WTC11 (cell line): ENCODE measurements around the gene MKLN1. TPM values are rescaled to one million over a fixed set of nuclear protein-coding genes. Genes with fewer than 3 reads are reported as not detected.

ENCODE experiments used
- ATAC-seq: fragments of 200-7000 bp; cut with Tn5 transposase; 2 replicates; pipeline ENCODE4 v1.10.0; 2021; ENCODE audit warnings: mild to moderate bottlenecking, moderate library complexity
- CTCF ChIA-PET: fragments of 300-600 bp; sonication (Branson Sonifier 250); formaldehyde crosslinking; loops from one replicate; lab custom pipeline; 2021; ENCODE audit warnings: antibody characterized with exemption; lab: Charles Lee
- POLR2A ChIA-PET: fragments of 350-600 bp; sonication (Branson Sonifier 250); formaldehyde crosslinking; loops from one replicate; lab custom pipeline; 2021; ENCODE audit warnings: antibody characterized with exemption; lab: Charles Lee
- DNase-seq: peaks from one replicate; pipeline ENCODE4 v3.0.0; 2021; ENCODE audit warnings: low spot score
- H3K27ac Mint-ChIP-seq: 2 replicates; pipeline ENCODE4 v1.8.0; 2021; ENCODE audit warnings: mixed read lengths
- H3K27me3 Mint-ChIP-seq: 2 replicates; pipeline ENCODE4 v1.8.0; 2021; ENCODE audit warnings: low read depth, mild to moderate bottlenecking, moderate library complexity, mixed read lengths
- H3K36me3 Mint-ChIP-seq: 2 replicates; pipeline ENCODE4 v1.8.0; 2021; ENCODE audit warnings: mixed read lengths
- H3K4me1 Mint-ChIP-seq: 2 replicates; pipeline ENCODE4 v1.8.0; 2022; ENCODE audit warnings: mixed read lengths
- H3K4me3 Mint-ChIP-seq: 2 replicates; pipeline ENCODE4 v1.8.0; 2021; ENCODE audit warnings: mild to moderate bottlenecking, moderate library complexity, mixed read lengths
- H3K9me3 Mint-ChIP-seq: 2 replicates; pipeline ENCODE4 v1.8.0; 2021; ENCODE audit warnings: mixed read lengths
- ATF2 ChIP-seq: sonication (generic); formaldehyde crosslinking; IDR thresholded peaks from 2 replicates; pipeline ENCODE4 v1.8.1; 2022; ENCODE audit warnings: low read depth, missing genetic modification reagents, borderline replicate concordance
- ATF6 ChIP-seq: sonication (generic); formaldehyde crosslinking; IDR thresholded peaks from 2 replicates; pipeline ENCODE4 v1.8.1; 2023; ENCODE audit warnings: mild to moderate bottlenecking, missing genetic modification reagents
- CBFB ChIP-seq: sonication (generic); formaldehyde crosslinking; IDR thresholded peaks from 2 replicates; pipeline ENCODE4 v1.8.1; 2022; ENCODE audit warnings: mild to moderate bottlenecking, low read depth, missing genetic modification reagents
- CTCF ChIP-seq: fragments of 200-600 bp; IDR thresholded peaks from 2 replicates; pipeline ENCODE4 v1.8.0; 2022; ENCODE audit warnings: antibody characterized with exemption
- ELF4 ChIP-seq: sonication (generic); formaldehyde crosslinking; IDR thresholded peaks from 2 replicates; pipeline ENCODE4 v1.8.1; 2022; ENCODE audit warnings: low read depth, mild to moderate bottlenecking, moderate library complexity, missing genetic modification reagents
- EMX1 ChIP-seq: fragments of 250-450 bp; sonication (Bioruptor Pico); IDR thresholded peaks from 2 replicates; pipeline ENCODE4 v1.8.0; 2021; ENCODE audit warnings: mild to moderate bottlenecking
- IRF2 ChIP-seq: sonication (generic); formaldehyde crosslinking; IDR thresholded peaks from 2 replicates; pipeline ENCODE4 v1.8.0; 2022; ENCODE audit warnings: low read depth, missing genetic modification reagents, borderline replicate concordance
- MYBL2 ChIP-seq: sonication (generic); formaldehyde crosslinking; IDR thresholded peaks from 2 replicates; pipeline ENCODE4 v1.8.1; 2023; ENCODE audit warnings: mild to moderate bottlenecking, moderate library complexity, missing genetic modification reagents
- NFE2L1 ChIP-seq: sonication (generic); formaldehyde crosslinking; IDR thresholded peaks from 2 replicates; pipeline ENCODE4 v1.8.1; 2023; ENCODE audit warnings: missing genetic modification reagents
- NR3C1 ChIP-seq: sonication (generic); formaldehyde crosslinking; conservative IDR thresholded peaks from 2 replicates; pipeline ENCODE4 v1.8.1; 2023; ENCODE audit warnings: low read depth, mild to moderate bottlenecking, missing genetic modification reagents
- ZMAT4 ChIP-seq: fragments of 250-450 bp; sonication (Bioruptor Pico); IDR thresholded peaks from 2 replicates; pipeline ENCODE4 v1.9.0; 2021; ENCODE audit warnings: mild to moderate bottlenecking
- ZNF512 ChIP-seq: sonication (generic); formaldehyde crosslinking; IDR thresholded peaks from 2 replicates; pipeline ENCODE4 v1.8.1; 2022; ENCODE audit warnings: missing genetic modification reagents, borderline replicate concordance
- total RNA-seq: library from RNA; stranded (reverse); gene quantifications from 3 replicates; pipeline ENCODE4 v1.2.3, GENCODE V29; 2021
- TF ChIP-seq, protein P1 (sequence below): sonication (generic); formaldehyde crosslinking; IDR thresholded peaks from 2 replicates; pipeline ENCODE4 v1.8.0; 2022; ENCODE audit warnings: mild to moderate bottlenecking, missing genetic modification reagents
- TF ChIP-seq, protein P2 (sequence below): fragments of 250-450 bp; sonication (Bioruptor Pico); IDR thresholded peaks from 2 replicates; pipeline ENCODE4 v1.9.0; 2021; ENCODE audit warnings: mild to moderate bottlenecking, borderline replicate concordance
- TF ChIP-seq, protein P3 (sequence below): fragments of 250-450 bp; sonication (Bioruptor Pico); IDR thresholded peaks from 2 replicates; pipeline ENCODE4 v1.8.0; 2021; ENCODE audit warnings: mild to moderate bottlenecking

Gene MKLN1
- total RNA-seq, 1 experiment from 2014 or later, result 37.6 TPM

DNA sequence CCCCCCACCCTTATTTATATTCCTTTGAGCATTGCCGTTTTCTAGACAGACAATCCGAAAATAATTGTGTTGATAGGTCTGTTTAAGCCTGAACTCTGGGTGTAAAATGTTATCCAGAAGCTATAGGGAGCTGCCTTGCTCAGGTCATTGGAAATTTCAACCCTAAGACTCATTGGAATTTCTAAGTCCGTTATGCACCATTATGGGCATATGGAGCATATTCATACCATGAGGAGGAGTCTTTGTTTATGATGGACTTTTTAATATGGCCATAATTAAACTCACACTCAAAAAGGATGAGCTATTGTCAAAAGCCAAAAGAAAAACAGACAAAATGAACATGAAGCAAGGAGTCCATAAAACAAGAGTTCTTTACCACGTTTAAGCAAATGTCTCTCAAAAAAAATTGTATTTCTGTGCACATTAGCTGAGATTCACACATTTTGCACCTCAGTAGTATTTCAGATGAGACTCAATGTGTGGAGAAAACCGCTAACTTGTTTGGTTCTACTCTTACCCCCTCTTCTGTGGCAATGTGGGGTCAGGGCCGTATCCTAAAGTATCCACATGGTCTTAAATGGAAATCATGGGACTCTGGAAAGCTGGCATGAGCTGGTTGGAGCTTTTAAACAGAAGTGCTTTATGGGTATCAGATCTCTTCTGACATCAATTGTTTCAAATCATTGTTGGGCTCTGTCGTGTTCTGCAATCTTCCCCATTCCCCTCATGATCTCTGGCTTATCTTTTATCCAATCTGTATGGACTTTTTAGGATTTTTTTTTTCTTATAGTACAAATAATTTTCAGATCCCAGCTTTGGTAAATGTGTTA, 168.2 kb downstream of the MKLN1 start:
- ChIA-PET POLR2A (no interaction called here), CTCF (interaction anchor here (1.0 kb wide), 1 partner anchor 50 kb away, joined by 3 read pairs; no protein-coding TSS in a partner anchor)
- Mint-ChIP-seq H3K27me3 (no peaks in the 10 kb centered on the region), H3K27ac (0 out of 2 replicates have a peak overlapping the region, but pooled peaks have one; percentile 19), H3K9me3 (no peaks in the 10 kb centered on the region), H3K4me3 (no peak overlapping the region), H3K4me1 (no peaks in the 10 kb centered on the region), H3K36me3 (peaks cover 22% of the 10 kb centered on the region)
- DNase-seq, result no peak
- TF ChIP-seq ZMAT4 (peak; percentile 79; the same call in 1 of the 2 replicates), IRF2 (no peak), EMX1 (0 out of 2 replicates have a peak, but pooled peaks have one; percentile 42)
- ATAC-seq, result no peak

DNA sequence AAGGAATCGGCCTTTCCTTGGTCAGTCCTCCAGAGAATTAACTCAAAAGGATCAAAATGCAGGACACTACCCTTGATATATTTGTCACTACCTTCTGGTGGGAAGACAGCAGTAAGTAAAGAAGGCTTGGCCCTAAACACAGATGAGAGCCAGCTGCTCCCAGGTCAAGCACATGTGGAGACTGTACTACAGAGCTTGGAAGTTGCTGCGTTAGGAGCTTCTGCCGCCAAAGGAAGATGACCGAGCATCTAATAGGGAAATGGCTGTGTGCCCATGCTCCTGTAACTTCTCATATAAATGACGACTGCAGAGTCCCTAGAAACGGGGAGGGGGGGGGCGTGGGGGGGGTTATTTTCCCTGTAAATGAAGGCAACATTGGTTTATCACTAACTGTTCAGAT, 169.8 kb downstream of the MKLN1 start:
- peaks cover under 1% of the 10 kb centered on the region; the same call in 1 of the 2 replicates for H3K4me1 Mint-ChIP-seq
- H3K9me3 Mint-ChIP-seq, result no peaks in the 10 kb centered on the region
- peaks cover 38% of the 10 kb centered on the region for H3K36me3 Mint-ChIP-seq
- H3K4me3 Mint-ChIP-seq, result no peak overlapping the region
- peak overlapping the region; percentile 70 for H3K27ac Mint-ChIP-seq
- no peaks in the 10 kb centered on the region for H3K27me3 Mint-ChIP-seq
- ATAC-seq (no peak; the same call in 1 of the 2 replicates), DNase-seq (no peak)
- TF ChIP-seq CTCF (no peak), ATF2 (CRISPR knock-in tag) (no peak), MYBL2 (CRISPR knock-in tag) (no peak), NR3C1 (no peak), NFE2L1 (no peak), ATF6 (CRISPR knock-in tag) (no peak), ELF4 (CRISPR knock-in tag) (no peak), CBFB (CRISPR knock-in tag) (no peak), ZNF512 (CRISPR knock-in tag) (no peak), ZMAT4 (no peak)
- TF ChIP-seq, protein P1, sequence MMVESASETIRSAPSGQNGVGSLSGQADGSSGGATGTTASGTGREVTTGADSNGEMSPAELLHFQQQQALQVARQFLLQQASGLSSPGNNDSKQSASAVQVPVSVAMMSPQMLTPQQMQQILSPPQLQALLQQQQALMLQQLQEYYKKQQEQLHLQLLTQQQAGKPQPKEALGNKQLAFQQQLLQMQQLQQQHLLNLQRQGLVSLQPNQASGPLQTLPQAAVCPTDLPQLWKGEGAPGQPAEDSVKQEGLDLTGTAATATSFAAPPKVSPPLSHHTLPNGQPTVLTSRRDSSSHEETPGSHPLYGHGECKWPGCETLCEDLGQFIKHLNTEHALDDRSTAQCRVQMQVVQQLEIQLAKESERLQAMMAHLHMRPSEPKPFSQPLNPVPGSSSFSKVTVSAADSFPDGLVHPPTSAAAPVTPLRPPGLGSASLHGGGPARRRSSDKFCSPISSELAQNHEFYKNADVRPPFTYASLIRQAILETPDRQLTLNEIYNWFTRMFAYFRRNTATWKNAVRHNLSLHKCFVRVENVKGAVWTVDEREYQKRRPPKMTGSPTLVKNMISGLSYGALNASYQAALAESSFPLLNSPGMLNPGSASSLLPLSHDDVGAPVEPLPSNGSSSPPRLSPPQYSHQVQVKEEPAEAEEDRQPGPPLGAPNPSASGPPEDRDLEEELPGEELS, result no peak
- TF ChIP-seq, protein P2, sequence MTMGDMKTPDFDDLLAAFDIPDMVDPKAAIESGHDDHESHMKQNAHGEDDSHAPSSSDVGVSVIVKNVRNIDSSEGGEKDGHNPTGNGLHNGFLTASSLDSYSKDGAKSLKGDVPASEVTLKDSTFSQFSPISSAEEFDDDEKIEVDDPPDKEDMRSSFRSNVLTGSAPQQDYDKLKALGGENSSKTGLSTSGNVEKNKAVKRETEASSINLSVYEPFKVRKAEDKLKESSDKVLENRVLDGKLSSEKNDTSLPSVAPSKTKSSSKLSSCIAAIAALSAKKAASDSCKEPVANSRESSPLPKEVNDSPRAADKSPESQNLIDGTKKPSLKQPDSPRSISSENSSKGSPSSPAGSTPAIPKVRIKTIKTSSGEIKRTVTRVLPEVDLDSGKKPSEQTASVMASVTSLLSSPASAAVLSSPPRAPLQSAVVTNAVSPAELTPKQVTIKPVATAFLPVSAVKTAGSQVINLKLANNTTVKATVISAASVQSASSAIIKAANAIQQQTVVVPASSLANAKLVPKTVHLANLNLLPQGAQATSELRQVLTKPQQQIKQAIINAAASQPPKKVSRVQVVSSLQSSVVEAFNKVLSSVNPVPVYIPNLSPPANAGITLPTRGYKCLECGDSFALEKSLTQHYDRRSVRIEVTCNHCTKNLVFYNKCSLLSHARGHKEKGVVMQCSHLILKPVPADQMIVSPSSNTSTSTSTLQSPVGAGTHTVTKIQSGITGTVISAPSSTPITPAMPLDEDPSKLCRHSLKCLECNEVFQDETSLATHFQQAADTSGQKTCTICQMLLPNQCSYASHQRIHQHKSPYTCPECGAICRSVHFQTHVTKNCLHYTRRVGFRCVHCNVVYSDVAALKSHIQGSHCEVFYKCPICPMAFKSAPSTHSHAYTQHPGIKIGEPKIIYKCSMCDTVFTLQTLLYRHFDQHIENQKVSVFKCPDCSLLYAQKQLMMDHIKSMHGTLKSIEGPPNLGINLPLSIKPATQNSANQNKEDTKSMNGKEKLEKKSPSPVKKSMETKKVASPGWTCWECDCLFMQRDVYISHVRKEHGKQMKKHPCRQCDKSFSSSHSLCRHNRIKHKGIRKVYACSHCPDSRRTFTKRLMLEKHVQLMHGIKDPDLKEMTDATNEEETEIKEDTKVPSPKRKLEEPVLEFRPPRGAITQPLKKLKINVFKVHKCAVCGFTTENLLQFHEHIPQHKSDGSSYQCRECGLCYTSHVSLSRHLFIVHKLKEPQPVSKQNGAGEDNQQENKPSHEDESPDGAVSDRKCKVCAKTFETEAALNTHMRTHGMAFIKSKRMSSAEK, result no peak
- TF ChIP-seq, protein P3, sequence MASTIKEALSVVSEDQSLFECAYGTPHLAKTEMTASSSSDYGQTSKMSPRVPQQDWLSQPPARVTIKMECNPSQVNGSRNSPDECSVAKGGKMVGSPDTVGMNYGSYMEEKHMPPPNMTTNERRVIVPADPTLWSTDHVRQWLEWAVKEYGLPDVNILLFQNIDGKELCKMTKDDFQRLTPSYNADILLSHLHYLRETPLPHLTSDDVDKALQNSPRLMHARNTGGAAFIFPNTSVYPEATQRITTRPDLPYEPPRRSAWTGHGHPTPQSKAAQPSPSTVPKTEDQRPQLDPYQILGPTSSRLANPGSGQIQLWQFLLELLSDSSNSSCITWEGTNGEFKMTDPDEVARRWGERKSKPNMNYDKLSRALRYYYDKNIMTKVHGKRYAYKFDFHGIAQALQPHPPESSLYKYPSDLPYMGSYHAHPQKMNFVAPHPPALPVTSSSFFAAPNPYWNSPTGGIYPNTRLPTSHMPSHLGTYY (CRISPR knock-in tag), result no peak
- CTCF ChIA-PET, result interaction anchor here (0.6 to 1.6 kb wide), 3 partner anchors 127 to 622 kb away, joined by 3 to 4 read pairs (median 4); no protein-coding TSS in a partner anchor
- POLR2A ChIA-PET, result interaction anchor here (0.6 kb wide), 3 partner anchors 86 to 428 kb away, joined by 4 read pairs; no protein-coding TSS in a partner anchor
